GM12878 (cell line): ENCODE data around the gene HSPB6. TPM values are rescaled to one million over a fixed set of nuclear protein-coding genes. Genes with fewer than 3 reads are reported as not detected.

Experiments
- ATAC-seq: fragments of 200-7000 bp; cut with Tn5 transposase; 3 replicates; pipeline ENCODE4 v1.9.1; 2020; ENCODE audit warnings: mild to moderate bottlenecking, moderate library complexity
- BruUV-seq: library from RNA; stranded (reverse); fragments of 400-500 nt; replicated peaks from 2 replicates; lab custom pipeline; 2021; lab: Mats Ljungman, UMichigan
- CTCF ChIA-PET: fragments of 300-600 bp; sonication (Branson Sonifier 250); formaldehyde crosslinking; extraction: SDS; loops from one replicate; lab custom pipeline; 2021; ENCODE audit warnings: inconsistent platforms; lab: Yijun Ruan, JAX
- POLR2A ChIA-PET: fragments of 350-600 bp; formaldehyde crosslinking; extraction: SDS; loops from one replicate; lab custom pipeline; 2021; ENCODE audit warnings: inconsistent platforms; lab: Charles Lee
- RAD21 ChIA-PET: fragments of 300-600 bp; sonication (Branson Sonifier 250); formaldehyde crosslinking; loops from one replicate; lab custom pipeline; 2023; ENCODE audit warnings: antibody characterized with exemption; ENCODE audit not compliant: unreplicated experiment; lab: Charles Lee
- SMC1A ChIA-PET: fragments of 300-600 bp; sonication (Branson Sonifier 250); formaldehyde crosslinking; loops from one replicate; lab custom pipeline; 2023; ENCODE audit not compliant: unreplicated experiment, uncharacterized antibody; lab: Charles Lee
- DNase-seq: peaks from one replicate; pipeline ENCODE4 v3.0.0-alpha.2; 2011; ENCODE audit warnings: low read depth, low spot score
- FAIRE-seq: peaks from 3 replicates; lab custom pipeline; 2011; peaks lifted over from hg19 to GRCh38; lab: Jason Lieb, UNC
- H2AFZ ChIP-seq: 2 replicates; pipeline ENCODE4 v1.6.0; 2011; ENCODE audit warnings: low read depth, low read length, control low read depth; ENCODE audit not compliant: control insufficient read depth
- H3K27ac ChIP-seq: 2 replicates; pipeline ENCODE4 v1.5.1; 2011; ENCODE audit warnings: control low read depth; ENCODE audit not compliant: control insufficient read depth, insufficient read depth
- H3K27me3 ChIP-seq, 2 experiments: replicated peaks in 1 of 2; 2 replicates each; pipeline versions ENCODE4 v1.6.0 to v1.6.1; 2011; ENCODE audit warnings: low read length in 1 of 2; ENCODE audit not compliant: control insufficient read depth in 2 of 2, insufficient read depth in 2 of 2
- H3K36me3 ChIP-seq, 2 experiments: 2 replicates each; pipeline ENCODE4 v1.5.1; 2011; ENCODE audit warnings: low read length in 1 of 2; ENCODE audit not compliant: control insufficient read depth in 2 of 2, insufficient read depth in 2 of 2
- H3K4me1 ChIP-seq: 2 replicates; pipeline ENCODE4 v1.6.1; 2011; ENCODE audit warnings: mild to moderate bottlenecking, low read length, moderate library complexity, mixed read lengths; ENCODE audit not compliant: control insufficient read depth, insufficient read depth
- H3K4me2 ChIP-seq: 2 replicates; pipeline ENCODE4 v1.6.0; 2011; ENCODE audit warnings: control low read depth; ENCODE audit not compliant: control insufficient read depth, insufficient read depth
- H3K4me3 ChIP-seq: fragments of 200-600 bp; sonication (generic); 2 replicates; pipeline ENCODE4 v1.5.1; 2016
- H3K79me2 ChIP-seq: 2 replicates; pipeline ENCODE4 v1.6.0; 2011; ENCODE audit warnings: low read length; ENCODE audit not compliant: control insufficient read depth, insufficient read depth
- H3K9ac ChIP-seq: 2 replicates; pipeline ENCODE4 v1.8.0; 2011; ENCODE audit warnings: low read length, control low read depth, mixed read lengths; ENCODE audit not compliant: control insufficient read depth, insufficient read depth
- H3K9me3 ChIP-seq: replicated peaks from 3 replicates; pipeline ENCODE4 v1.5.1; 2011; ENCODE audit warnings: mild to moderate bottlenecking, low read length; ENCODE audit not compliant: control insufficient read depth, insufficient read depth
- H4K20me1 ChIP-seq: 2 replicates; pipeline ENCODE4 v1.6.0; 2011; ENCODE audit not compliant: control insufficient read depth, insufficient read depth
- ASH2L ChIP-seq: fragments of 300-600, 200-600 bp; sonication (generic); IDR thresholded peaks from 2 replicates; pipeline ENCODE4 v1.6.1; 2017; ENCODE audit warnings: low read depth, mild to moderate bottlenecking, borderline replicate concordance
- IKZF1 ChIP-seq: fragments of 450-650 bp; conservative IDR thresholded peaks from 2 replicates; pipeline ENCODE4 v1.6.1; 2017; ENCODE audit warnings: antibody characterized with exemption, mild to moderate bottlenecking
- NR2C2 ChIP-seq: IDR thresholded peaks from 2 replicates; pipeline ENCODE4 v1.6.1; 2011; ENCODE audit warnings: borderline replicate concordance, low read depth; ENCODE audit not compliant: control insufficient read depth, insufficient read length
- PML ChIP-seq: IDR thresholded peaks from 2 replicates; pipeline ENCODE4 v1.6.1; 2012; ENCODE audit warnings: low read length, inconsistent platforms
- RB1 ChIP-seq: fragments of 450-650 bp; formaldehyde crosslinking; IDR thresholded peaks from 2 replicates; pipeline ENCODE4 v1.6.1; 2017; ENCODE audit warnings: mild to moderate bottlenecking, borderline replicate concordance
- RUNX3 ChIP-seq: IDR thresholded peaks from 2 replicates; pipeline ENCODE4 v1.6.1; 2012; ENCODE audit warnings: low read length, inconsistent platforms
- SMAD1 ChIP-seq: fragments of 450-650 bp; IDR thresholded peaks from 2 replicates; pipeline ENCODE4 v1.6.1; 2018; ENCODE audit warnings: mild to moderate bottlenecking, low read depth; ENCODE audit not compliant: partially characterized antibody
- SPI1 ChIP-seq: IDR thresholded peaks from 2 replicates; pipeline ENCODE4 v1.6.1; 2011; ENCODE audit warnings: low read depth, mild to moderate bottlenecking, low read length, moderate library complexity, borderline replicate concordance; ENCODE audit not compliant: insufficient read depth
- SRF ChIP-seq, 2 experiments: IDR thresholded peaks; 2 replicates each; pipeline ENCODE4 v1.6.1; 2011; ENCODE audit warnings: low read depth in 2 of 2, low read length in 2 of 2, mild to moderate bottlenecking in 1 of 2, moderate library complexity in 1 of 2
- TCF3 ChIP-seq: IDR thresholded peaks from 2 replicates; pipeline ENCODE4 v1.6.1; 2012; ENCODE audit warnings: low read depth, mild to moderate bottlenecking, low read length, borderline replicate concordance; ENCODE audit not compliant: insufficient read depth
- ZNF207 ChIP-seq: fragments of 450-650 bp; IDR thresholded peaks from 2 replicates; pipeline ENCODE4 v1.6.1; 2014; ENCODE audit warnings: antibody characterized with exemption, mild to moderate bottlenecking, borderline replicate concordance
- WGBS: methylation state at CpG from one replicate; pipeline ENCODE4 v1.1.6; 2016; ENCODE audit warnings: low lambda C conversion rate; ENCODE audit not compliant: insufficient replicate concordance, insufficient coverage; ENCODE audit errors: missing lambda C conversion rate; 5-methylcytosine and 5-hydroxymethylcytosine counted together
- in situ Hi-C: fragments of 300-500 bp; cut with MboI; formaldehyde crosslinking; loops from 9 replicates; pipeline ENCODE4 v1.14.3; 2018; ENCODE audit warnings: mixed read lengths
- intact Hi-C: fragments of 100-400 bp; cut with micrococcal nuclease; formaldehyde crosslinking; loops from one replicate; pipeline ENCODE4 v1.14.2; 2022; ENCODE audit not compliant: unreplicated experiment
- polyA plus RNA-seq, 11 experiments: library from polyadenylated mRNA; depleted of rRNA in 4 of 11; unstranded in 6 of 11; stranded (reverse) in 5 of 11; fragments of >200 nt; fragmentation: Nextera tagmentation in 4 of 11; fragmentation: Illumina TruSeq in 1 of 11; extraction: Ambion mirVana in 4 of 11; extraction: Trizol in 1 of 11; gene quantifications; 1 replicate in 1 of 11; 2 replicates in 10 of 11; pipeline versions ENCODE4 v1.2.1 to v1.2.3, GENCODE V29; 2011 to 2016; ENCODE audit warnings: inconsistent platforms in 2 of 11, missing spikeins in 2 of 11, low read depth in 1 of 11
- total RNA-seq, 4 experiments: library from RNA; depleted of rRNA in 3 of 4; stranded (reverse); fragments of >200 nt in 3 of 4; fragmentation: Illumina TruSeq in 1 of 4; extraction: Trizol in 1 of 4; gene quantifications; 2 replicates each; pipeline versions ENCODE4 v1.2.1 to v1.2.3, GENCODE V29; 2013 to 2021
- TF ChIP-seq, protein P1 (sequence below): fragments of 450-650 bp; conservative IDR thresholded peaks from 2 replicates; pipeline ENCODE4 v1.6.1; 2017; ENCODE audit warnings: mild to moderate bottlenecking, moderate library complexity

HSPB6 gene
- total and polyA plus RNA-seq, 10 of the 15 experiments (the other 5 are each of a cell fraction or from before 2014, with no cell fraction given) = 0.09 to 1.6 (median 0.36) TPM; not detected in 4

DNA sequence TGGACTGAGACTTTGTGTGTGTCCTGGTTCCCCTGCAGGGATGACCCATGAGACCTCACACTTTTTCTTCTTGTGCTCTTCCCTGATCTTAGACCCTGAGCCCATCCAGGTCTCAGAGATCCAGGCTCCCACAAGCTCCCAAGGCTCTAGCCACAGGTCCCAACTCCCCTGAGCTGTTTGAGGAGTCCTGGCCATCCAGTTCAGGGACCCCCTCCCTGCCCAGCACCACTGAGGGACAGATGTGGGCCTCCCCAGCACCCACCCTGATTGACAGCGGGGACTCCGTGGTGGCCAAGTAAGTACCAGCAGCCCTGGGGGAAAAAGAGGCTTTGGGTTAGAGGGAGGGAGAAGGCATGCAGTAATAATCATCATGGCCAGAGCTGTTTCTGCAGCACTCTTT, 2.9 kb upstream of the HSPB6 start:
- WGBS = 100% methylated on average over 2 of the region's 2 CpGs
- no peak overlapping the region for H2AFZ ChIP-seq
- in situ Hi-C loops (no loop called here), intact Hi-C loops (loop anchor here (2.0 kb wide), 1 partner anchor 15 kb away; the partner anchor contains the start of genes PSENEN and U2AF1L4)
- DNase-seq = no peak
- no TSS peak for BruUV-seq
- no peaks in the 10 kb centered on the region for H3K27me3 ChIP-seq
- H4K20me1 ChIP-seq = no peaks in the 10 kb centered on the region
- ChIA-PET CTCF (no interaction called here), RAD21 (no interaction called here), POLR2A (interaction anchor here (1.1 kb wide), 2 partner anchors 9 to 12 kb away, joined by 3 read pairs; partner anchors contain the start of gene LIN37), SMC1A (interaction anchor here (0.5 kb wide), 1 partner anchor 134 kb away, joined by 3 read pairs; no protein-coding TSS in a partner anchor)
- H3K36me3 ChIP-seq = peaks cover 1 to 11% of the 10 kb centered on the region in 2 experiments; a peak in 2 of 4 replicates
- peaks cover 11% of the 10 kb centered on the region for H3K79me2 ChIP-seq
- no peak for FAIRE-seq
- H3K9ac ChIP-seq = no peak overlapping the region
- no peaks in the 10 kb centered on the region for H3K9me3 ChIP-seq
- no peak overlapping the region; the same call in 1 of the 2 replicates for H3K4me2 ChIP-seq
- peaks cover 15% of the 10 kb centered on the region for H3K4me1 ChIP-seq
- TF ChIP-seq SPI1 = no peak
- no peak for TF ChIP-seq IKZF1
- TF ChIP-seq ASH2L = no peak
- no peak for ATAC-seq
- 0 out of 2 replicates have a peak overlapping the region, but pooled peaks have one; percentile 28 for H3K4me3 ChIP-seq
- no peak overlapping the region for H3K27ac ChIP-seq

DNA sequence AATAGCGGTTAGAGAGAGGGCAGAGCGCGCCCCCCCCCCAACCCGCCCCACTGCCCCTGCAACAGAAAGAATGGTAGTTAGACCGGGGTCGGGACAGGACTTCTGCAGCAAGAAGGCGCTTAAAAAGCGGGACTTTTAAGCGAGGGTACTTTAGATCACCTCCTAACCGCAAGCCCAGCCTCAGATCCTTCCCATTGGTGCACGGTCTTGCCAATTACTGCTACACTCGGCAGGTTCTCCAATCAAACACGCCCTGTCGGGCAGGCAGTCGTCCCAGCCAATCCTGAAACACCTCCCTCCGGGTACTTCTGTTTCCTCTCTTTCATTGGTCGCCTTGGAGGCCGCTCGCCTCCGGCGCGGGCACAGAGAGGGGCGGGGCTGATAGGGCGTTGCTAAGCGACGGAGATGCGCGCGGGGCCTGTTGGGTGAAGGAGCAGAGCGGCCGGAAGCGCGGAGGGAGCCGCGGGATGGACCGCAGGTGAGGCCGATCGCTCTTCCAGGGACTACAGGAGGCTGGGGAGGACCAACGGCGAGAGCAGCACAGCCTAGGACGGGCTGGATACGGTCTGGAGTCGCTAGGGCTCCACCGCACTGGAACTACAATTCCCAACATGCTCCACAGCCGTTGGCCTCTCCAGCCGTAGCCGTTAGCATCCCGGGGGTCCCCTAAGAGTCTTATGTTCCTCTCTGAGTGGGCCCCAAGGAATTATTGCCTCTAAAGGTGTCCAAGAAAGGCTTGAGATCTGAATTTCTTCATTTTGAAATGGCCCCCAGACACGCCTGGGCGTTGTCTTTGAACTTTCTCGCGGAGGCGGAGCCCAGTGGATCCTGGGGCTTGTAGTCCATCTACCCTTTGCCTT, 1.1 kb upstream of the HSPB6 start, which contains the start of gene PROSER3:
Gene PROSER3 (plus strand): TSS at position 428 of the 860 bp plus-strand sequence. CDS start 40 bp downstream, at position 468.
- no peaks in the 10 kb centered on the region for H3K27me3 ChIP-seq
- FAIRE-seq = peak; percentile 99
- ChIA-PET RAD21 (interaction anchor here (0.7 to 1.2 kb wide), 3 partner anchors 10 to 64 kb away, joined by 3 read pairs; partner anchors contain the start of genes PSENEN and U2AF1L4), CTCF (interaction anchor here (0.7 kb wide), 1 partner anchor 10 kb away, joined by 3 read pairs; the partner anchor contains the start of gene LIN37), SMC1A (no interaction called here), POLR2A (interaction anchor here (1.0 to 2.2 kb wide), 4 partner anchors 8 to 15 kb away, joined by 3 to 18 read pairs (median 11); partner anchors contain the start of genes IGFLR1, LIN37, PSENEN and U2AF1L4)
- H3K4me3 ChIP-seq = peak within 1 kb of the TSS; percentile 88
- TSS peak; percentile 90 for BruUV-seq
- in situ Hi-C loops = no loop called here
- H3K36me3 ChIP-seq = peaks cover 1 to 9% of the 10 kb centered on the region in 2 experiments; a peak in 3 of 4 replicates
- peak within 1 kb of the TSS; percentile 62 for H2AFZ ChIP-seq
- H3K79me2 ChIP-seq = peaks cover 11% of the 10 kb centered on the region
- intact Hi-C loops = loop anchor here (2.0 kb wide), 1 partner anchor 13 kb away; the partner anchor contains the start of genes PSENEN and U2AF1L4
- DNase-seq = peak; percentile 99
- no peaks in the 10 kb centered on the region for H3K9me3 ChIP-seq
- 2% methylated on average over 53 of the region's 53 CpGs for WGBS
- H3K4me2 ChIP-seq = peak within 1 kb of the TSS; percentile 99
- peak; percentile 99 for ATAC-seq
- H4K20me1 ChIP-seq = no peaks in the 10 kb centered on the region
- H3K4me1 ChIP-seq = peaks cover 15% of the 10 kb centered on the region
- peak within 1 kb of the TSS; percentile 76 for H3K9ac ChIP-seq
- H3K27ac ChIP-seq = peak within 1 kb of the TSS; percentile 80
- no peak for TF ChIP-seq TCF3
- TF ChIP-seq ZNF207 = peak; percentile 95; the same call in 1 of the 2 replicates
- peak; percentile 25 for TF ChIP-seq SMAD1
- no peak for TF ChIP-seq NR2C2
- TF ChIP-seq RB1 = no peak; the same call in 1 of the 2 replicates
- TF ChIP-seq PML = peak; percentile 31; the same call in 1 of the 2 replicates
- no peak for TF ChIP-seq SRF (IDR thresholded peaks at IDR 0.05; ENCODE audit: low read depth in 2 of 2, low read length in 2 of 2)
- peak; percentile 98 for TF ChIP-seq RUNX3
- TF ChIP-seq, protein P1, sequence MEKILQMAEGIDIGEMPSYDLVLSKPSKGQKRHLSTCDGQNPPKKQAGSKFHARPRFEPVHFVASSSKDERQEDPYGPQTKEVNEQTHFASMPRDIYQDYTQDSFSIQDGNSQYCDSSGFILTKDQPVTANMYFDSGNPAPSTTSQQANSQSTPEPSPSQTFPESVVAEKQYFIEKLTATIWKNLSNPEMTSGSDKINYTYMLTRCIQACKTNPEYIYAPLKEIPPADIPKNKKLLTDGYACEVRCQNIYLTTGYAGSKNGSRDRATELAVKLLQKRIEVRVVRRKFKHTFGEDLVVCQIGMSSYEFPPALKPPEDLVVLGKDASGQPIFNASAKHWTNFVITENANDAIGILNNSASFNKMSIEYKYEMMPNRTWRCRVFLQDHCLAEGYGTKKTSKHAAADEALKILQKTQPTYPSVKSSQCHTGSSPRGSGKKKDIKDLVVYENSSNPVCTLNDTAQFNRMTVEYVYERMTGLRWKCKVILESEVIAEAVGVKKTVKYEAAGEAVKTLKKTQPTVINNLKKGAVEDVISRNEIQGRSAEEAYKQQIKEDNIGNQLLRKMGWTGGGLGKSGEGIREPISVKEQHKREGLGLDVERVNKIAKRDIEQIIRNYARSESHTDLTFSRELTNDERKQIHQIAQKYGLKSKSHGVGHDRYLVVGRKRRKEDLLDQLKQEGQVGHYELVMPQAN = peak; percentile 95
